HG02571 (cell line): Measurements from ENCODE around the gene CDK5R2.

Experiments
- ATAC-seq: cut with Tn5 transposase; IDR thresholded peaks from one replicate; pipeline ENCODE4 v1.9.1; 2021; ENCODE audit warnings: mild to moderate bottlenecking, moderate library complexity; ENCODE audit not compliant: unreplicated experiment

CDK5R2 gene

DNA sequence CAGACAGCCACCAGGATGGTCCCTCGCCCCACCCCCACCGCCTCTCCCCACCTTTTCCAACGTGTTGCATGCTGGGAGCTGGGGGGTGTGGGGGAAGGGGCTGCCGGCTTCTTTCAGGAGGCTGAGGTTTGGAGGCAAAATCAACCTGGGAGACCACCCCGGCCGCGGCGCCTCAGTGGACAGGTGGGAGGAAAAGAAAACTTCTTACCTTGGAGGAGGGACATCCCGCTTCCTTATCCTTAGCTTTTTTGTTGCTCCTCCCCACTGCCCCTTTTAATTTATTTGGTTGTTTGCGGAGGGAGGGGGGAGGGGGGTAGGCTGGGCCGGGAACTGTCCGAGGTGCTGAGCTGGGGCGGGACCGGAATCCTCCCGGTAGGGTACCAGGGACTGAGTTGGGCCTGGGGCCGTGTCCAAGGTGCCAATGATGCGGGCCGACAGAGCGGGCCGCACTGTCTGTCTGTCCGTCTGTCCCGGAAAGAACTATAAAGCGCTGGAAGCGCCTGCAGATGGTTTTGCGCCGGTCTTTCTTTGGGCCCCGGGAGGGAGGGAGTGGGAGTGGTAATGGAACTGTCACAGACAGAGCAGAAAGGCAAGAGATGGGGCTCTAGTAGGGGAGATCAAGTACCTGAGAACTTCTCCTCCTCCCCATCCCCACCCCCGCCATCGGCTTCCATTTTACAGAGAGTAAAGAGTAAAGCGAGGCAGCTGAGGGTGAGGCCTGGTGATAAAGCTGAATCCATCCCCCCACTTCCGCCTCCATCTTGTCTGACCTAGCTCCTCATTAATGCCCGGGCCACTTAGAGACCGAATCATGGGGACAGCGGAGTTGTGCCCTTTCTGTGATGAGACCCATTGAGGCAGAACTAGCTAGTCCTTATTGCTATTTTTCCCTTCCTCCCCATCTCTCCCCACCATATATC lies 2.4 kb downstream of the CDK5R2 start:
- ATAC-seq: no peak

DNA sequence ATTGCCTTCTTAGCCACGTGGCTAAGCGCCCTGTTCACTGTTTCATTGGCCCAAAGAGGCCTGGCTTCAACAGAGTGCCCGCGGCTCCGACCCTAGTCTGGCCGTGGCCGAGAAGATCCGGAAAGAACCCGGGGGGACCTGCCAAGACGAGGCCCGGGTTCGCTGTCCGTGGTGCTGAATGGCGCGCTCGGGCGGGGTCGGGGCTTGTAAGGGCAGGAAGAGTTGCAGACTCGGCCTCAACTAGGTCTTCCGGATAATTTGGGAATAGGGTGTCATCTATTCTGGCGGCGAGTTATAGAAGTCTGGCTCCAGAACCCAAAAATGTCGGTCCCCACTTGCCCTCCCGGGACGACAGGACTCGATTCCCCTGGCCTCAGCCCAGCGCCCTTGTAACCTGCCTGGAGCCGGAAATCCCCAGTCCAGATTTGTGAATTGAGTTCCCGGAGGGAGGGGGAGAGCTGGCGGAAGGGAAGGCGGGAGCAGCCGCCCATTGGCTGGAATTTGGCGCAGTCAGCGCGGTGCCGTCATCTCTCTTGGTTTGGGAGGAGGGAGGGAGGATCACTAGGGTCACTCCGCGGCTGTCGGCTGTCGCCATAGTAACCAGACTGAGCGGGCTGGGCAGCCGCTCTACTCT lies 3.5 kb downstream of the CDK5R2 start:
- no peak for ATAC-seq

DNA sequence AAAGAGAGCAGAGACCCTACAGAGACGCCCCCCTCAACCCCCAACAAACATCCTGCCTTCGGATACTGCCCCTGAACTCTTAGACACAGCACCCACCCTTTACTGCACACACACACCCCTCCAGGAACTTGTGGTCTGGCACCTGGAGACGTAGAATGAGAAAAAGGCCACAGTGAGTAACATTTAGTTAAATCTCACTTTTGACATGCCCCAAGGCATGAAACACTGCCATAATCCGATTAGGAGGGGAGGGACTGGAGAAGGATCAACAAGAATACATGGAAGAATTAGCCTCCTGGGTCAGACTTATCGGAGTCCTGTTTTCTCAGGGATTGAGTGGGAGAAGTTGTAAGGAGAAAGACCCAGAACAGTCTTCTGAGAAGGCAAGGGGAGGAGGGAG lies 4.1 kb downstream of the CDK5R2 start:
- no peak for ATAC-seq

DNA sequence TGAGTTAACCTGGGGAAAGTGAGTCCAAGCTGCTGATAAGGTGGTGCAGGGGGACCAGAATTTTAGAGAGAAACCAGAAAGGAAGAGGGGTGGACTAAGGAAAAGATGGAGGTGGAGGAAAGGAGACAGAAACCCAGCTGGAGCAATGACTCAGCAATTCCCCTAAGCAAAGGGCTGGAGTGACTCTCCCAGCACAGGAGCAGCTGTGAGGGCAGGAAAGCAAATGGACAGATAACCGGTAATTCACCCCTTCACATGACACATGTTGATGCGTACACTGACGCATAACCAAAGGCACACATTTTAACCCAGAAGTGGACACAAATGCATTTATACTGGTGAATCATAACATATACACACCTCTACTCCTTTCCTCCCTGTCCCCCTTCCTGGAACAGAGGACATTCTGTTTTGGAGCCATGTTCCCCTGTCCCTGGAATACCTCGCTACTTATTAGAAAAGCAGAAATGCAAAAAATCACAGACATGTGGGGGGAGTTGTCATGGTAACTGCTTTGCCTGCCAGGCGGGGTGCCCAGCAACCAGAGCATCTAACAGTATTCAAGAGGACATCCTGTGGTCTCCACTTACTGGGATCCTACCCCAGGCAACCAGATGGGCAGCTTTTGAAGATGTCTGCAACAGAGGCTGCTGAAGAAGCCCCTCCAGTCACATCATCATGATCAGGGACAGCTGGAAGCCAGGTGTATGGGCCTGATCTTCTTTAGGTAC lies 4.7 kb downstream of the CDK5R2 start:
- no peak for ATAC-seq

GRCh38 chr2:218970894-218971293 lies 11.4 kb downstream of the CDK5R2 start:
- ATAC-seq: no peak

- no peak for ATAC-seq
Measured at GRCh38 chr2:218975060-218975777, 15.8 kb downstream of the CDK5R2 start.

DNA sequence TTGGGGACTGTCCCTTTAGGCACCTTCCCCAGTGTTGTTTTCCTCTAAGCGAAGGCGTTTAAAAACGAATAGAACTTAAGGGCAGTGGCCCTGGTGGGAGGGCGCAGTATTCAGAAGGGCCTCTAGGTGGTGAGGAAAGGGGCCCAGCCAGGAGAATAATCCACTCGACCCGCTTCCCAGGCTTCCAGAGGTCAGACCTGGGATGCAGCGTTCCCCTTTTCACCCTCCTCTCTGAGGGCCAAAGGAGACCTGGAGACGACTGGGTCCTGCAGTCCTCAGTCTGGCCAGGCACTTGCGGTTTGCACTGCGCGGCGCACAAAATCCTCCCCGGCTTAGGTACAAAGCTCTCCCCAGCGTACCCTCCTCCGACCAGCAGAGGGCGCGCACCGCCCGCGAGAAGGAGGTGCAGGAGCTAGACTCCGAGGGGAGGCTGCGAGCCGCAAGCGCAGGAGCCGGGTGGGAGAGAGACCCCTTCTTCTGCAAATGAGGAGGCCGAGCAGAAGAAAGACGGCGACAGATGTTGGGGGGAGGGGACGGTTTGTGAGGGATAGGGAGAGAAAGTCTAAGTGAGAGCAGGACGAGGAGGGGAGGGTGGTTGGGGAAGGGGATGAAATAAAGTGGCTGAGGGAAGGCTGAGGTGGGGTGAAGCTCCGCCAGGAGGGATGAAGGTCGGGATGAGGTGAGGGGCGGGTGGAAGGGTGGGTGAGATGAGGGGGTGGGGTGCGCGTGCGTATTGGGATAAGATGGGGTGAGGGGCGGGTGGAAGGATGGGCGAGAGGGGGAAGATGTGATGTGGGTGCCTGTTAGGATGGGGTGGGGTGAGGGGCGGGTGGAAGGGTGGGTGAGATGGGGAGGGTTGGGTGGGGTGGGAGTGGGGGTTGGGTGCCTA lies 20.6 kb downstream of the CDK5R2 start:
- peak; percentile 79 for ATAC-seq

DNA sequence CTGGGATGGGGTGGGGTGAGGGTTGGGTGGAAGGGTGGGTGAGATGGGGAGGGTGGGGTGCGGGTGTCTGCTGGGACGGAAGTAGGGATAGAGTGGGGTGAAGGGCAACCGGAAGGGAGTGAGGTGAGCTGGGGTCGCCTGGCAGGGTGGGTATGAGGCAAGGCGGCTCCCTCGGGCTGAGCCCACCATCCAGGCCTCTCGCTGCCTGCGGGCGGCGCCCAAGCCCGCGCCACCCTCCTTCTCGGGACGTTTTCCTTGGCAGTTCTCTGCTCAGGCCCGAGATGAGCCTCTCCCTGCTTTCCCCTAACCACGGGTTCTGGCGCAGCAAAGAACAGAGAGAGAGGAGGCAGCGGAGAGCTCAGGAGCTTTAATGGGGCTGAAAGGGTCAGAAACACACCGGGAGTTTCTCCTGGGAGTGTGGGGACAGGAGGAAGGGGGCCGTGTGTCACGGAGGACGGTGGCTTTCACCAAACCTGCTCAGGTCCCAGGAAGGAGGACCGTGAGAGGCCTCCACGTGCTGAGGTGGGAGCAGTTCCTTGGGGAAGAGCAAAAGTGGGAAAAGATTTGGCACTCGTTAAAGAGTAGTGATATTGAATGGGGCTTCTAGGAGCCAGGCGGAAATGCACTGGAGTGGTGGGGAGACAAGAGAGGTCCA lies 21.4 kb downstream of the CDK5R2 start:
- ATAC-seq: no peak

GRCh38 chr2:218981390-218981880 lies 22.0 kb downstream of the CDK5R2 start:
- no peak for ATAC-seq

- no peak for ATAC-seq
Measured at GRCh38 chr2:218981881-218982585, 22.6 kb downstream of the CDK5R2 start.

DNA sequence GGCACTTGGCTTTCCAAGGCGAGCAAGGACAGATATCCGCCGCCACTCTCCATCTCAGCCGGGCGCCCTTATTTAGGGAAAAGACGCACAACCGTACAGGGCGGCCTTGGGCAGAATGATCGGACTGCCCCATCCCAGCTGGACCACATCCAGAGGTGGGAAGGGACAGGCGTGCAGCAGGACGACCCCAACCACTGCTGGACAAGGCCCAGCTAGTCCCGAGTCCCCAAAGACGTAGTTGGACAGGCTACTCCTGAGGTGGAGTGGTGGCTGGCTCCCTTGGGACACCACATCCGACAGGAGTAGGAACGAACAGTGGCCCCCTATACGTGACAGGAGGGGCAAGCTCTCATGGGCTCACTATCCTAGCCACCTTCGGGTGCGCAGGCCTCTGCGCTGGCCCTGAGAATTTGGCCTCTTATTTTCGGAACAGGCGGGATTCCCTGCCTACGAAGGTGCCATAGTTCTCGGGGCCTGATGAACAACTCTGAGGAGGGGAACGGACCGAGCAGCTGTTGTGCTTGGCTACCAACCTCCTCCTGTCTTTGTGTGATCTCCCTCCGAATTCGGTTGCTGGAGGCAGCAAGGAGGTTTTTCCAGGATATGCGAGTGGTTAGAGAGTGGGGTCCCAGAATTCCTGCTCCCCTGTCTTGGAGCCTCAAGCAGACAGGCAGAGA lies 23.3 kb downstream of the CDK5R2 start:
- no peak for ATAC-seq

- ATAC-seq: no peak
Measured at GRCh38 chr2:218983263-218983933, 23.9 kb downstream of the CDK5R2 start.

DNA sequence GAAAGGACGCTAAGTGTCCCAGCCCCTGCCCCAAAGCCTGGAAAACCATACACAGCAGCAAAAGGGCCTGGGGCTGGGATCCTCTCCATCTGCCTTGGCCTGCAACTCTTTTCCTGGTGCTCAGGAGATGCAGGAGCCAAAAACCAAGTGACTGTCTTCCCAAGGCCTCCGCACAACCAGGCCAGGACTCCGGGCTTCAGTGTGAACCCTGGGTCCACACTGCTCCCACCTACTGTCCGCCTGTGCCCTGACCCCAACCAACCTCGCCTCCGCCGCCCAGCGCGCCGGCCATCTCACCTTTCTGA lies 24.4 kb downstream of the CDK5R2 start:
- ATAC-seq: no peak

- ATAC-seq: no peak
Measured at GRCh38 chr2:218984239-218985020, 25.0 kb downstream of the CDK5R2 start.

DNA sequence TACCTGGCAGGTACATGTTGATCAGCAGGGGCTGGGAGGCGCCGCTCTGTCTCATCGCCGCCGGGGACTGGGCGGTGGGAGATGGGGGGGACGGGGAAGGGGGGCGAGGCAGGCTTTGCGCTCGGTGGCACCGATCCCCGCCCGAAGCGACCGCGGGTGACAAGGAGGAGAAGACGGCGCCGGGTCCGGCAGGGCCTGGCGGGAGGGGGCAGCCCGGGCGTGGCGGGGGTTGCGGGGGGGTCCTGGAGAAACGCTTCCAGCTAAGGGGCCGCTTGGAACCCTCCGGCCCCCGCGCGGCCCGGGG lies 25.5 kb downstream of the CDK5R2 start, which contains the start of gene FEV:
Gene FEV (minus strand): TSS at position 164 of the 304 bp plus-strand sequence. CDS start 109 bp downstream, at position 55.
- ATAC-seq: no peak

DNA sequence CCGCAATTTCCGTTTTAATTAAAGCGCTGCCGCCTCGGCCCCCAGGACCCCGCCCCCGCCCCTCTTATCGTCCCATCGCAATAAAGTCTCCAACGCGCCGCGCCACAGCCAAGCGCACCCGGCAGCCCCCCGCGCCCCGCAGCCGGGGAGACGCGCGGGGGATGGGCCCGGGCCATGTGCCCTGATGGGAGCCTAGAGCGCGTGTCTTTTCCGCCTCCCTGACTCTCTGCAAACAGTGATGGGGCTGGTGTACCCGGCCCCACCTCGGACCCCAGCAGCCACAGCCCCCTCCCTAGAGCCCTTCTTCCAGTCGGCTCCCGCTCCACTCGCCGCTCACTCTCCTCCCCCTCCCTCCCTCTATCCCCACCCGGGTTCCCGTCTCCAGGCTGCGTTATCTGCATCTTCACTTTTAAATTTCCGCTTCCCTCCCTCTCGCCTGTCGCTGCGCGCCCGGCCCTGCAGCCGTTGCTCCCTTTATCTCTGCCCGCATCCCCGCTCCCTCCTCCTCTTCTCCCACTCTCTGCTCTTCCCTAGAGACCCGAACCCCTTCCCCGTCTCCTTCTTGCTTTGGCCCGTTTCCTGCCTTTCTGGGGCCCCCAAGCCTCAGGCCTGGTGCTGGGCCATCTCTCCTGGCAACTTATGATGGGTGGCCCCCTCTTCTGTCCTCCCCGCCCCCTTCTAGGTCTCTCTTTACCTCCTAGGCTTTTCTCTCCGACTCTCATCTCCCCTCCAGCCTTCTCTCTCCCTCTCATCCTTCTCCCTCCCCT lies 26.0 kb downstream of the CDK5R2 start:
- ATAC-seq: no peak
